RWPE2 (cell line): ENCODE data around the gene UBE2H.
"Not testable (repeated sequence)": the region's sequence is repeated elsewhere in the genome, so short reads cannot be mapped to it uniquely, and the experiment has no call there.

Experiments
- ATAC-seq: fragments of 200-7000 bp; cut with Tn5 transposase; 3 replicates; pipeline ENCODE4 v1.9.1; 2021; ENCODE audit warnings: low read depth
- DNase-seq: peaks from one replicate; pipeline ENCODE4 v3.0.0-alpha.2; 2020; ENCODE audit warnings: low spot score
- H3K27ac ChIP-seq: fragments of 450-650 bp; 2 replicates; pipeline ENCODE4 v1.5.1; 2017; ENCODE audit warnings: mild to moderate bottlenecking; ENCODE audit not compliant: poor library complexity, severe bottlenecking
- H3K27me3 ChIP-seq: fragments of 250-450 bp; sonication (Bioruptor Pico); 2 replicates; pipeline ENCODE4 v1.5.1; 2021; ENCODE audit warnings: mild to moderate bottlenecking, moderate library complexity; ENCODE audit not compliant: insufficient read depth, poor library complexity, severe bottlenecking
- H3K36me3 ChIP-seq: fragments of 250-450 bp; sonication (Bioruptor Pico); 2 replicates; pipeline ENCODE4 v1.5.1; 2020; ENCODE audit warnings: low read depth, mild to moderate bottlenecking, moderate library complexity
- H3K4me1 ChIP-seq: fragments of 250-450 bp; sonication (Bioruptor Pico); 2 replicates; pipeline ENCODE4 v1.5.1; 2021; ENCODE audit warnings: mild to moderate bottlenecking, moderate library complexity; ENCODE audit not compliant: insufficient read depth, poor library complexity, severe bottlenecking
- H3K4me3 ChIP-seq: fragments of 250-450 bp; sonication (Bioruptor Pico); 2 replicates; pipeline ENCODE4 v1.5.1; 2021; ENCODE audit warnings: mild to moderate bottlenecking, moderate library complexity; ENCODE audit not compliant: severe bottlenecking
- H3K9me3 ChIP-seq: fragments of 250-450 bp; sonication (Bioruptor Pico); 2 replicates; pipeline ENCODE4 v1.5.1; 2021; ENCODE audit warnings: mild to moderate bottlenecking, moderate library complexity; ENCODE audit not compliant: severe bottlenecking
- TF ChIP-seq, protein P1 (sequence below): fragments of 450-650 bp; IDR thresholded peaks from one replicate; pipeline ENCODE4 v1.5.1; 2017; ENCODE audit warnings: mild to moderate bottlenecking, moderate library complexity; ENCODE audit not compliant: poor library complexity, severe bottlenecking

Gene UBE2H

DNA sequence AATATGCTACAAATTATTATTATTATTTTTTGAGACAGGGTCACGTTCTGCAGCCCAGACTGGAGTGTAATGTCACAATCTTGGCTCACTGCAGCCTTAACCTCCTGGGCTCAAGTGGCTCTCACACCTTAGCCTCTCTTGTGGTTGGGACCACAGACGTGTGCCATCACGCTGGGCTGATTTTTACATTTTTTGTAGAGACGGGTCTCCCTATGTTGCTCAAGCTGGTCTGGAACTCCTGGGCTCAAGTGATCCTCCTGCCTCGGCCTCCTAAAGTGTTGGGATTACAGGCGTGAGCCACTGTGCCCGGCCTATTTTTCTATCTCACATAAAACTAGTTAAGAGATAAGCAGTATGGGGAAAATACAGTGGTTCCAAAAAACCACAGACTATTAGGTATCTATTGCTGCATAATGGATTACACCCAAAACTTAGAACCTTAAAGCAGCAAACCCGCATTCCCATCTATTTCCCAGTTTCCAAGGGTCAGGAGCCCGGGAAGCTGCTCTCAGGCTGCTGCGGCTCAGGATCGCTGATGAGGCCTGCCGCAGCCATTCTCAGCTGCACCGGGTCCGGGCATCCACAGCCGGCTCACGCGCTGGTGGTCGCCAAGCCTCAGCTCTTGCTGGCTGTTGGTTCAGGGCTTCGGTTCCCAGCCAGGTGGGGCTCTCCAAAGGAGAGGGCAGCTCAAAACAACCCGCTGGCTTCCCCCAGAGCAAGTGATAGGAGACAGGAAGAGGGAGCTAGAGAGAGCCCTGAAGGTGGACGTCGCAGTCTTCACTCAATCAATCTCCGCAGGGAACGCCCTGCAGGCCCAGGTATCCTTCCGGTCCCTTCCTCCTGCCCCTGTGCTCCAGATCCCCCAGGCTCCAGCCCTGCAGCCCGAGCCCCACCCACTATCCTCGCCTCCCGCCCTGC, 128.2 kb downstream of the UBE2H start:
- H3K36me3 ChIP-seq: no peaks in the 10 kb centered on the region
- TF ChIP-seq, protein P1, sequence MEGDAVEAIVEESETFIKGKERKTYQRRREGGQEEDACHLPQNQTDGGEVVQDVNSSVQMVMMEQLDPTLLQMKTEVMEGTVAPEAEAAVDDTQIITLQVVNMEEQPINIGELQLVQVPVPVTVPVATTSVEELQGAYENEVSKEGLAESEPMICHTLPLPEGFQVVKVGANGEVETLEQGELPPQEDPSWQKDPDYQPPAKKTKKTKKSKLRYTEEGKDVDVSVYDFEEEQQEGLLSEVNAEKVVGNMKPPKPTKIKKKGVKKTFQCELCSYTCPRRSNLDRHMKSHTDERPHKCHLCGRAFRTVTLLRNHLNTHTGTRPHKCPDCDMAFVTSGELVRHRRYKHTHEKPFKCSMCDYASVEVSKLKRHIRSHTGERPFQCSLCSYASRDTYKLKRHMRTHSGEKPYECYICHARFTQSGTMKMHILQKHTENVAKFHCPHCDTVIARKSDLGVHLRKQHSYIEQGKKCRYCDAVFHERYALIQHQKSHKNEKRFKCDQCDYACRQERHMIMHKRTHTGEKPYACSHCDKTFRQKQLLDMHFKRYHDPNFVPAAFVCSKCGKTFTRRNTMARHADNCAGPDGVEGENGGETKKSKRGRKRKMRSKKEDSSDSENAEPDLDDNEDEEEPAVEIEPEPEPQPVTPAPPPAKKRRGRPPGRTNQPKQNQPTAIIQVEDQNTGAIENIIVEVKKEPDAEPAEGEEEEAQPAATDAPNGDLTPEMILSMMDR: no peak
- H3K4me1 ChIP-seq: no peaks in the 10 kb centered on the region
- no peaks in the 10 kb centered on the region for H3K9me3 ChIP-seq
- peak overlapping the region; percentile 44 for H3K4me3 ChIP-seq
- peak; percentile 78 for ATAC-seq
- H3K27me3 ChIP-seq: no peaks in the 10 kb centered on the region
- DNase-seq: peak; percentile 86
- peak overlapping the region; percentile 77 for H3K27ac ChIP-seq

DNA sequence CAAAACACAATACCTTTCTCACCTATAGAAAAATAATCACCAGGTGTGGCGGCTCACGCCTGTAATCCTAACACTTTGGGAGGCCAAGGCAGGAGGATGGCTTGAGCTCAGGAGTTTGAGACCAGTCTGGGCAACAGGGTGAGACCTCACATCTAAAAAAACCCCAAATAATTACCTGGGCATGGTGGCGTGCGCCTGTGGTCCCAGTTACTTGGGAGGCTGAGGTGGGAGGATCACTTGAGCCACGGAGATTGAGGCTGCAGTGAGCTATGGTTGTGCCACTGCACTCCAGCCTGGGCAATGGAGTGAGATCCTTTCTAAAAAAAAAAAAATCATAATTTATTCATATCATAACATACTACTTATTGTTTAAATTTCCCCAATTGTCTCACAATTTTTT, 129.6 kb downstream of the UBE2H start:
- not testable (repeated sequence) for H3K27me3 ChIP-seq, H3K27ac ChIP-seq, H3K36me3 ChIP-seq, ATAC-seq, H3K9me3 ChIP-seq, H3K4me1 ChIP-seq, DNase-seq, H3K4me3 ChIP-seq

DNA sequence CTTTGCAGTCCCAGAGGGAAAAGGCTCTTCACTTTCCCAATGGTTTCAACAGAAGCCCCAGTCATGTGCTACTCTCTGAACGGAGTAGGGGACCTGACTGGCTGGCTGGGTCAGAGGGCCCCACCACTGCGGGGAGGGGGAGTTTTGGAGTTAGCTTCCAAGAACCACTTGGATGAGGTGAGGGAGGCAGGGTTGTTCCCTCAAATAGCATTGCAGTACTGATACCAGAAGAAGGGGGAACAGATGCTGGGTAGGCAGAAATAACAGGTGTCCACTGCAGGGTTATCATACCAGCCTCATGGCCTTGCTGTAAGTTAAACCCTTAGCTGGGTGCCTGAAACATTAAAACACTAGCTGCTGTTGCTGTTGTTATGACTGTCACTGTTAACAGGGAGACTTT, 131.3 kb downstream of the UBE2H start:
- Histone ChIP-seq H3K27ac (no peak overlapping the region), H3K4me1 (no peaks in the 10 kb centered on the region), H3K9me3 (peaks cover 6% of the 10 kb centered on the region), H3K27me3 (no peaks in the 10 kb centered on the region), H3K4me3 (no peak overlapping the region), H3K36me3 (peaks cover 8% of the 10 kb centered on the region; the same call in 1 of the 2 replicates)
- ATAC-seq: no peak
- no peak for DNase-seq
- TF ChIP-seq, protein P1: no peak

DNA sequence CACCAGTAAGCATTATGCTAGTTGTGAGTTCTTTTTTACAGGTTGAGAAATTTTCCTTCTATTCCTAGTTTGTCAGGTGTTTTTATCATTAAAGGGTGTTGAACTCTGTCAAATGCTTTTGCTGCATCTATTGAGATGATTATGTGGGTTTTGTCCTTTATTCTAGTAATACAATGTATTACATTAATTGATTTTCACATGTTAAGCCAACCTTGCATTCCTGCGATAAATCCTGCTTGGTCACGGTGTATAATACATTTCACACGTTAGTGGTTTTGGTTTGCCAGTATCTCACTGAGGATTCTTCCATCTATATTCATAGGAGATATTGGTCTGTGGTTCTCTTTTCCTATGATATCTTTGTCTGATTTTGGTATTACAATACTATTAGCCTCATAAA, 136.0 kb downstream of the UBE2H start:
- DNase-seq: no peak
- ATAC-seq: no peak
- H3K9me3 ChIP-seq: peaks cover 6% of the 10 kb centered on the region
- TF ChIP-seq, protein P1: no peak
- peaks cover 8% of the 10 kb centered on the region; the same call in 1 of the 2 replicates for H3K36me3 ChIP-seq
- H3K4me3 ChIP-seq: no peak overlapping the region
- H3K27me3 ChIP-seq: no peaks in the 10 kb centered on the region
- H3K27ac ChIP-seq: no peak overlapping the region
- H3K4me1 ChIP-seq: no peaks in the 10 kb centered on the region

DNA sequence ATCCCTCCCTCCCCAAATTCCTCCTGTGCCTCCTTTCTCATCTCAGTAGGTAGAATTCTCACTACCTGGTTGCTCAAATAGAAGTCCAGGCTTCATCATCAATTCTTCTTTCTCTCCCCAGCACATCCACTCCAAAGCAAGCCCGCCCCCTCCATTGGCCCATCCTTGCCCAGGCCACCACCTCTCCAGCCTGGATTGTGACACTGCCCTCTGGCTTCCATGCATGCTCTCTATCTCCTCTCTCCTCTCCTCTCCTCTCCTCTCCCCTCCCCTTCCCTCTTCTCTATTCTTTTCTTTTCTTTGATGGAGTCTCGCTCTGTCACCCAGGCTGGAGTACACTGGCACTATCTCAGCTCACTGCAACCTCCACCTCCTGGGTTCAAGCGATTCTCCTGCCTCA, 144.9 kb downstream of the UBE2H start:
- no peak overlapping the region for H3K27ac ChIP-seq
- H3K9me3 ChIP-seq: no peaks in the 10 kb centered on the region
- DNase-seq: no peak
- no peaks in the 10 kb centered on the region for H3K36me3 ChIP-seq
- no peaks in the 10 kb centered on the region for H3K4me1 ChIP-seq
- no peak overlapping the region for H3K4me3 ChIP-seq
- TF ChIP-seq, protein P1: no peak
- no peak for ATAC-seq
- H3K27me3 ChIP-seq: no peaks in the 10 kb centered on the region
